K562 (cell line): ENCODE results near the gene RNF217. TPM values are rescaled to one million over a fixed set of nuclear protein-coding genes. Genes with fewer than 3 reads are reported as not detected.

ENCODE experiments used
- CCNT2 ChIP-seq: IDR thresholded peaks from 2 replicates; pipeline ENCODE4 v1.6.1; 2011; ENCODE audit warnings: borderline replicate concordance, low read depth, mild to moderate bottlenecking, moderate library complexity, mixed read lengths, low read length; ENCODE audit not compliant: insufficient read length; ENCODE audit errors: extremely low read depth
- FOXJ3 ChIP-seq: sonication (generic); formaldehyde crosslinking; IDR thresholded peaks from 2 replicates; pipeline ENCODE4 v1.4.0; 2020; ENCODE audit warnings: mild to moderate bottlenecking, missing genetic modification reagents
- HDAC1 ChIP-seq, 2 experiments: fragments of 450-650 bp; IDR thresholded peaks; 2 replicates each; pipeline ENCODE4 v1.6.1; 2016 to 2017; ENCODE audit warnings: inconsistent platforms in 1 of 2, mild to moderate bottlenecking in 1 of 2, moderate library complexity in 1 of 2
- MYNN ChIP-seq, 2 experiments: sonication (generic); formaldehyde crosslinking in 1 of 2; IDR thresholded peaks; 2 replicates each; pipeline versions ENCODE4 v1.5.0 to v1.6.1; 2016 to 2020; ENCODE audit warnings: antibody characterized with exemption in 1 of 2, missing genetic modification reagents in 1 of 2
- NONO ChIP-seq, 2 experiments: fragments of 200-400 bp in 1 of 2; fragments of 450-650 bp in 1 of 2; formaldehyde crosslinking in 1 of 2; IDR thresholded peaks; 2 replicates each; pipeline ENCODE4 v1.6.1; 2017; ENCODE audit warnings: low read depth in 2 of 2, mild to moderate bottlenecking in 2 of 2, moderate library complexity in 2 of 2, low read length in 1 of 2
- PHF20 ChIP-seq: fragments of 450-650 bp; IDR thresholded peaks from 2 replicates; pipeline ENCODE4 v1.6.1; 2018; ENCODE audit not compliant: partially characterized antibody
- PML ChIP-seq: IDR thresholded peaks from 2 replicates; pipeline ENCODE4 v1.6.1; 2012; ENCODE audit warnings: low read length, inconsistent platforms
- TCF7 ChIP-seq: sonication (generic); IDR thresholded peaks from 2 replicates; pipeline ENCODE4 v1.6.1; 2016; ENCODE audit warnings: antibody characterized with exemption, borderline replicate concordance
- ZNF347 ChIP-seq: fragments of 450-650 bp; formaldehyde crosslinking; IDR thresholded peaks from 2 replicates; pipeline ENCODE4 v1.4.0; 2020; ENCODE audit warnings: low read depth, mild to moderate bottlenecking, moderate library complexity
- polyA plus RNA-seq, 8 experiments: library from polyadenylated mRNA; depleted of rRNA in 4 of 8; stranded (reverse) in 5 of 8; unstranded in 3 of 8; fragments of >200 nt; fragmentation: Nextera tagmentation in 2 of 8; fragmentation: Illumina TruSeq in 1 of 8; extraction: Ambion mirVana in 2 of 8; extraction: Trizol in 1 of 8; gene quantifications; 2 replicates each; pipeline versions ENCODE4 v1.2.1 to v1.2.3, GENCODE V29; 2011 to 2014; ENCODE audit warnings: inconsistent platforms in 1 of 8, missing spikeins in 1 of 8
- total RNA-seq, 7 experiments: library from RNA; depleted of rRNA in 6 of 7; stranded (reverse); fragments of >200 nt in 6 of 7; fragmentation: Illumina TruSeq in 2 of 7; extraction: Trizol in 2 of 7; gene quantifications; 2 replicates each; pipeline versions ENCODE4 v1.2.1 to v1.2.3, GENCODE V29; 2011 to 2021; ENCODE audit warnings: low replicate concordance in 1 of 7
- TF ChIP-seq, protein P1 (sequence below): fragments of 450-650 bp; IDR thresholded peaks from 2 replicates; pipeline ENCODE4 v1.6.1; 2018; ENCODE audit warnings: mild to moderate bottlenecking, low read depth; ENCODE audit not compliant: partially characterized antibody
- TF ChIP-seq, protein P2 (sequence below): sonication (generic); formaldehyde crosslinking; IDR thresholded peaks from 2 replicates; pipeline ENCODE4 v1.8.0; 2022; ENCODE audit warnings: missing genetic modification reagents, mild to moderate bottlenecking, borderline replicate concordance
- TF ChIP-seq, protein P3 (sequence below): fragments of 250-450 bp; sonication (Bioruptor Pico); IDR thresholded peaks from 2 replicates; pipeline ENCODE4 v1.5.0; 2020; ENCODE audit warnings: mild to moderate bottlenecking
- TF ChIP-seq, protein P4 (sequence below): IDR thresholded peaks from 2 replicates; pipeline ENCODE4 v1.6.1; 2011; ENCODE audit warnings: borderline replicate concordance, low read depth, mild to moderate bottlenecking, moderate library complexity, low read length; ENCODE audit not compliant: insufficient read depth, poor library complexity, severe bottlenecking
- TF ChIP-seq, protein P5 (sequence below): fragments of 450-650 bp; IDR thresholded peaks from 2 replicates; pipeline ENCODE4 v1.6.1; 2016; ENCODE audit warnings: mild to moderate bottlenecking

RNF217 gene
- total and polyA plus RNA-seq, 9 of the 15 experiments (the other 6 are each of a cell fraction or from before 2014, with no cell fraction given) = 2.9 to 25.6 (median 12.0) TPM

DNA sequence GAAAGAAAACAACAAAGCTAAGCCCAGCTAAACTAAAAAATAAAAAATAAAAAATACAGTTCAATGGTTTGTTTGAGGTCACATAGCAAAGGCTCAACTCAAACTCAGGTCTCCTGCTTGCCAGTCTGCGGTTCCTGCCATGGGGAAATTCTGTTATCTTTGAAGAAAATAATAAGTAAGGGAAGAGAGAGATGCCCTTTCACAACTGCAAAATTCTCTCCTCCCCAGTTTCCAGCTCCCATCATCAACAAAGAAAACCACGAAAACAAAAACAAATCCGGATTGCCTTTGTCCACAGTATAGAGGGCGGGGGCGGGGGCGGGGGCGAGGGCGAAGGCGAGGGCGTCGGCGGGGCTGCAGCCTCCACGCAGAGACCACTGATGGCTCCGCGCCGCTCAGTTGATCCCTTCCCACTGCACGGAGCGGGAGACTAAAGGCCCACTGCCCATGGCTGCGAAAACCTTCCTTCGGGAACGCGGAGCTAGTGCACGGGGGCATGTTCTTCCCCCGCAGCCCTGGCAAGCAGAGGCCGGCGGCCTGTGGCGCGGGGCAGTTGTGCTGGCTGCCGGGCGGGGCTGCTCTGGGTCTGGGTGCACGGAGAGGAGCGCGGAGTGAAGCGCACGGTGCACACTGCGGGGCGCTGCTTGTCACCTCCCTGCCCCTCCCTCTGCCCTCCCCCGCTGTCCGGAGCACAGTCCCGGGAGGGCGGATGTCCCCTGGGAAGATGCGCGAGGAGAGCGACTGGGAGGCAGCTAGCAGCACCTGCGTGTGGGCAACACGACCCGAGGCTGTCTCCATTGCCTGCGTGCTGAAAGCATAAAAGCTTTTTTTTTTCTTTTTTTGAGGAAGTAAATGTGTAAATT lies 137.2 kb downstream of the RNF217 start (continued):
- TF ChIP-seq, protein P1, sequence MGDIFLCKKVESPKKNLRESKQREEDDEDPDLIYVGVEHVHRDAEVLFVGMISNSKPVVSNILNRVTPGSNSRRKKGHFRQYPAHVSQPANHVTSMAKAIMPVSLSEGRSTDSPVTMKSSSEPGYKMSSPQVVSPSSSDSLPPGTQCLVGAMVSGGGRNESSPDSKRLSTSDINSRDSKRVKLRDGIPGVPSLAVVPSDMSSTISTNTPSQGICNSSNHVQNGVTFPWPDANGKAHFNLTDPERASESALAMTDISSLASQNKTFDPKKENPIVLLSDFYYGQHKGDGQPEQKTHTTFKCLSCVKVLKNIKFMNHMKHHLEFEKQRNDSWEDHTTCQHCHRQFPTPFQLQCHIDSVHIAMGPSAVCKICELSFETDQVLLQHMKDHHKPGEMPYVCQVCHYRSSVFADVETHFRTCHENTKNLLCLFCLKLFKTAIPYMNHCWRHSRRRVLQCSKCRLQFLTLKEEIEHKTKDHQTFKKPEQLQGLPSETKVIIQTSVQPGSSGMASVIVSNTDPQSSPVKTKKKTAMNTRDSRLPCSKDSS = no peak
- TF ChIP-seq PHF20 (peak; percentile 54), HDAC1 (IDR thresholded peaks at IDR 0.05) (peak in 1 of 2 experiments; percentile 72; a peak in 1 of 4 replicates), FOXJ3 (CRISPR knock-in tag) (no peak), CCNT2 (peak; percentile 83), TCF7 (no peak), ZNF347 (CRISPR knock-in tag) (no peak), PML (no peak; the same call in 1 of the 2 replicates), MYNN (IDR thresholded peaks at IDR 0.05) (peak; percentile 62; the same call in 1 of the 2 replicates), MYNN (CRISPR knock-in tag; IDR thresholded peaks at IDR 0.05) (no peak), NONO (IDR thresholded peaks at IDR 0.05; ENCODE audit: low read depth in 2 of 2, low read length in 1 of 2) (0 out of 4 replicates have a peak, but pooled peaks of 1 of the 2 experiments have one; percentile 27)
- TF ChIP-seq, protein P2, sequence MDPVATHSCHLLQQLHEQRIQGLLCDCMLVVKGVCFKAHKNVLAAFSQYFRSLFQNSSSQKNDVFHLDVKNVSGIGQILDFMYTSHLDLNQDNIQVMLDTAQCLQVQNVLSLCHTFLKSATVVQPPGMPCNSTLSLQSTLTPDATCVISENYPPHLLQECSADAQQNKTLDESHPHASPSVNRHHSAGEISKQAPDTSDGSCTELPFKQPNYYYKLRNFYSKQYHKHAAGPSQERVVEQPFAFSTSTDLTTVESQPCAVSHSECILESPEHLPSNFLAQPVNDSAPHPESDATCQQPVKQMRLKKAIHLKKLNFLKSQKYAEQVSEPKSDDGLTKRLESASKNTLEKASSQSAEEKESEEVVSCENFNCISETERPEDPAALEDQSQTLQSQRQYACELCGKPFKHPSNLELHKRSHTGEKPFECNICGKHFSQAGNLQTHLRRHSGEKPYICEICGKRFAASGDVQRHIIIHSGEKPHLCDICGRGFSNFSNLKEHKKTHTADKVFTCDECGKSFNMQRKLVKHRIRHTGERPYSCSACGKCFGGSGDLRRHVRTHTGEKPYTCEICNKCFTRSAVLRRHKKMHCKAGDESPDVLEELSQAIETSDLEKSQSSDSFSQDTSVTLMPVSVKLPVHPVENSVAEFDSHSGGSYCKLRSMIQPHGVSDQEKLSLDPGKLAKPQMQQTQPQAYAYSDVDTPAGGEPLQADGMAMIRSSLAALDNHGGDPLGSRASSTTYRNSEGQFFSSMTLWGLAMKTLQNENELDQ (CRISPR knock-in tag) = no peak
- TF ChIP-seq, protein P3, sequence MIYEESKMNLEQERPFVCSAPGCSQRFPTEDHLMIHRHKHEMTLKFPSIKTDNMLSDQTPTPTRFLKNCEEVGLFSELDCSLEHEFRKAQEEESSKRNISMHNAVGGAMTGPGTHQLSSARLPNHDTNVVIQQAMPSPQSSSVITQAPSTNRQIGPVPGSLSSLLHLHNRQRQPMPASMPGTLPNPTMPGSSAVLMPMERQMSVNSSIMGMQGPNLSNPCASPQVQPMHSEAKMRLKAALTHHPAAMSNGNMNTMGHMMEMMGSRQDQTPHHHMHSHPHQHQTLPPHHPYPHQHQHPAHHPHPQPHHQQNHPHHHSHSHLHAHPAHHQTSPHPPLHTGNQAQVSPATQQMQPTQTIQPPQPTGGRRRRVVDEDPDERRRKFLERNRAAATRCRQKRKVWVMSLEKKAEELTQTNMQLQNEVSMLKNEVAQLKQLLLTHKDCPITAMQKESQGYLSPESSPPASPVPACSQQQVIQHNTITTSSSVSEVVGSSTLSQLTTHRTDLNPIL = no peak
- TF ChIP-seq, protein P4, sequence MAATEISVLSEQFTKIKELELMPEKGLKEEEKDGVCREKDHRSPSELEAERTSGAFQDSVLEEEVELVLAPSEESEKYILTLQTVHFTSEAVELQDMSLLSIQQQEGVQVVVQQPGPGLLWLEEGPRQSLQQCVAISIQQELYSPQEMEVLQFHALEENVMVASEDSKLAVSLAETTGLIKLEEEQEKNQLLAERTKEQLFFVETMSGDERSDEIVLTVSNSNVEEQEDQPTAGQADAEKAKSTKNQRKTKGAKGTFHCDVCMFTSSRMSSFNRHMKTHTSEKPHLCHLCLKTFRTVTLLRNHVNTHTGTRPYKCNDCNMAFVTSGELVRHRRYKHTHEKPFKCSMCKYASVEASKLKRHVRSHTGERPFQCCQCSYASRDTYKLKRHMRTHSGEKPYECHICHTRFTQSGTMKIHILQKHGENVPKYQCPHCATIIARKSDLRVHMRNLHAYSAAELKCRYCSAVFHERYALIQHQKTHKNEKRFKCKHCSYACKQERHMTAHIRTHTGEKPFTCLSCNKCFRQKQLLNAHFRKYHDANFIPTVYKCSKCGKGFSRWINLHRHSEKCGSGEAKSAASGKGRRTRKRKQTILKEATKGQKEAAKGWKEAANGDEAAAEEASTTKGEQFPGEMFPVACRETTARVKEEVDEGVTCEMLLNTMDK = peak; percentile 44
- TF ChIP-seq, protein P5, sequence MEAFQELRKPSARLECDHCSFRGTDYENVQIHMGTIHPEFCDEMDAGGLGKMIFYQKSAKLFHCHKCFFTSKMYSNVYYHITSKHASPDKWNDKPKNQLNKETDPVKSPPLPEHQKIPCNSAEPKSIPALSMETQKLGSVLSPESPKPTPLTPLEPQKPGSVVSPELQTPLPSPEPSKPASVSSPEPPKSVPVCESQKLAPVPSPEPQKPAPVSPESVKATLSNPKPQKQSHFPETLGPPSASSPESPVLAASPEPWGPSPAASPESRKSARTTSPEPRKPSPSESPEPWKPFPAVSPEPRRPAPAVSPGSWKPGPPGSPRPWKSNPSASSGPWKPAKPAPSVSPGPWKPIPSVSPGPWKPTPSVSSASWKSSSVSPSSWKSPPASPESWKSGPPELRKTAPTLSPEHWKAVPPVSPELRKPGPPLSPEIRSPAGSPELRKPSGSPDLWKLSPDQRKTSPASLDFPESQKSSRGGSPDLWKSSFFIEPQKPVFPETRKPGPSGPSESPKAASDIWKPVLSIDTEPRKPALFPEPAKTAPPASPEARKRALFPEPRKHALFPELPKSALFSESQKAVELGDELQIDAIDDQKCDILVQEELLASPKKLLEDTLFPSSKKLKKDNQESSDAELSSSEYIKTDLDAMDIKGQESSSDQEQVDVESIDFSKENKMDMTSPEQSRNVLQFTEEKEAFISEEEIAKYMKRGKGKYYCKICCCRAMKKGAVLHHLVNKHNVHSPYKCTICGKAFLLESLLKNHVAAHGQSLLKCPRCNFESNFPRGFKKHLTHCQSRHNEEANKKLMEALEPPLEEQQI = peak; percentile 53; the same call in 1 of the 2 replicates
